Loucy (cell line): ENCODE results near the gene CASKIN2.

Source experiments
- H2AFZ ChIP-seq: fragments of 200-600 bp; sonication (generic); 2 replicates; pipeline ENCODE4 v1.6.0; 2016; ENCODE audit warnings: antibody characterized with exemption, mild to moderate bottlenecking, low read length, moderate library complexity
- H3F3A ChIP-seq: fragments of 200-600 bp; 2 replicates; pipeline ENCODE4 v1.6.0; 2016; ENCODE audit warnings: antibody characterized with exemption, low read depth, mild to moderate bottlenecking
- H3K27me3 ChIP-seq: fragments of 200-600 bp; sonication (generic); 2 replicates; pipeline ENCODE4 v1.6.1; 2014; ENCODE audit warnings: low read length, mild to moderate bottlenecking; ENCODE audit not compliant: insufficient read depth, poor library complexity, severe bottlenecking
- H3K36me3 ChIP-seq: fragments of 200-600 bp; sonication (generic); 2 replicates; pipeline ENCODE4 v1.6.1; 2016; ENCODE audit warnings: low read length; ENCODE audit not compliant: insufficient read depth
- H3K4me1 ChIP-seq: fragments of 200-600 bp; sonication (generic); 2 replicates; pipeline ENCODE4 v1.5.1; 2014; ENCODE audit warnings: low read length, mild to moderate bottlenecking; ENCODE audit not compliant: insufficient read depth, poor library complexity, severe bottlenecking
- H3K4me2 ChIP-seq: fragments of 200-600 bp; sonication (generic); 2 replicates; pipeline ENCODE4 v1.6.0; 2014; ENCODE audit warnings: antibody characterized with exemption, low read length, low read depth, mild to moderate bottlenecking; ENCODE audit not compliant: poor library complexity, severe bottlenecking
- H3K4me3 ChIP-seq: fragments of 200-600 bp; sonication (generic); 2 replicates; pipeline ENCODE4 v1.5.1; 2014; ENCODE audit warnings: low read length, mild to moderate bottlenecking, mixed read lengths; ENCODE audit not compliant: poor library complexity, severe bottlenecking
- H3K79me2 ChIP-seq: fragments of 200-600 bp; sonication (generic); 2 replicates; pipeline ENCODE4 v1.6.1; 2014; ENCODE audit warnings: low read length; ENCODE audit not compliant: insufficient read depth
- H3K9ac ChIP-seq: fragments of 200-600 bp; sonication (generic); 2 replicates; pipeline ENCODE4 v1.6.0; 2014; ENCODE audit warnings: mild to moderate bottlenecking, low read depth, low read length, moderate library complexity; ENCODE audit not compliant: poor library complexity, severe bottlenecking
- H3K9me2 ChIP-seq: fragments of 200-600 bp; sonication (generic); replicated peaks from 2 replicates; pipeline ENCODE4 v1.6.1; 2016; ENCODE audit warnings: low read depth, low read length, mixed read lengths
- H3K9me3 ChIP-seq: fragments of 200-600 bp; sonication (generic); 2 replicates; pipeline ENCODE4 v1.6.1; 2014; ENCODE audit warnings: mild to moderate bottlenecking, antibody characterized with exemption, low read length, low read depth; ENCODE audit not compliant: insufficient read depth
- H4K20me1 ChIP-seq: fragments of 200-600 bp; sonication (generic); 2 replicates; pipeline ENCODE4 v1.6.0; 2014; ENCODE audit warnings: antibody characterized with exemption, low read length, mild to moderate bottlenecking; ENCODE audit not compliant: insufficient read depth, poor library complexity, severe bottlenecking
- CTCF ChIP-seq: fragments of 200-600 bp; sonication (generic); conservative IDR thresholded peaks from 2 replicates; pipeline ENCODE4 v1.5.1; 2014; ENCODE audit warnings: mild to moderate bottlenecking, antibody characterized with exemption, low read length
- EZH2phosphoT487 ChIP-seq: fragments of 200-600 bp; IDR thresholded peaks from 2 replicates; pipeline ENCODE4 v1.6.1; 2018; ENCODE audit warnings: antibody characterized with exemption, mild to moderate bottlenecking, moderate library complexity, borderline replicate concordance

CASKIN2 gene

GRCh38 chr17:75450270-75450669 lies 65.1 kb downstream of the CASKIN2 start:
- no peak overlapping the region for H2AFZ ChIP-seq
- 0 out of 2 replicates have a peak, but pooled peaks cover 3% of the 10 kb centered on the region for H3F3A ChIP-seq
- TF ChIP-seq CTCF (no peak), EZH2phosphoT487 (no peak)
- no peaks in the 10 kb centered on the region for H3K9me2 ChIP-seq
- H4K20me1 ChIP-seq, result no peaks in the 10 kb centered on the region
- H3K9me3 ChIP-seq, result no peaks in the 10 kb centered on the region
- no peaks in the 10 kb centered on the region for H3K36me3 ChIP-seq
- H3K9ac ChIP-seq, result no peak overlapping the region
- H3K4me3 ChIP-seq, result no peak overlapping the region
- H3K79me2 ChIP-seq, result no peaks in the 10 kb centered on the region
- H3K4me2 ChIP-seq, result no peak overlapping the region
- H3K4me1 ChIP-seq, result peaks cover 13% of the 10 kb centered on the region
- H3K27me3 ChIP-seq, result no peaks in the 10 kb centered on the region
